ENCODE results near the gene AUTS2.
"Not testable (repeated sequence)": the region's sequence is repeated elsewhere in the genome, so short reads cannot be mapped to it uniquely, and the experiment has no call there.

Gene AUTS2

GRCh38 chr7:70781922-70782311 is 1183.6 kb downstream of the AUTS2 start:
- no peak for DNase-seq

- no peak for DNase-seq
These were observed 1184.5 kb downstream of the AUTS2 start for GRCh38 chr7:70782796-70783195.

DNA sequence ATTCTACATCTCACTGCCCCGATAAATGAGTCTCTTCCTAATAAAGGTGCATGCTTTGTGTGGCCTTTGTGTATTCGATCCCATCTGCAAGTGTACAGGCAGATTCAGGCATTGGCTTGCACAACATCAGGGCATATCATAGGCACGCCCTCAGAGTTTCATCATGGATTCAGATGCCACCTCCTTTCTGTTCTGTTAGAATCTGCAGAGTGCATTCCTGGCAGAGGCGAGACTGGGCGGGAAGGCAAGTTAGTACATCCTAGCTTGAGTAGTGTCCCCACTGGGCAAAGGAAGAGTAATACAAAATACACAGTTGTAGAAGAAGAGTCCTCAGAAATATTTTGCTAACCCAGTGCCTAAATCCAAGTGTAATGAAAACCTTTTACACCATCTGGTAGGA is 1187.2 kb downstream of the AUTS2 start:
- DNase-seq: no peak

DNA sequence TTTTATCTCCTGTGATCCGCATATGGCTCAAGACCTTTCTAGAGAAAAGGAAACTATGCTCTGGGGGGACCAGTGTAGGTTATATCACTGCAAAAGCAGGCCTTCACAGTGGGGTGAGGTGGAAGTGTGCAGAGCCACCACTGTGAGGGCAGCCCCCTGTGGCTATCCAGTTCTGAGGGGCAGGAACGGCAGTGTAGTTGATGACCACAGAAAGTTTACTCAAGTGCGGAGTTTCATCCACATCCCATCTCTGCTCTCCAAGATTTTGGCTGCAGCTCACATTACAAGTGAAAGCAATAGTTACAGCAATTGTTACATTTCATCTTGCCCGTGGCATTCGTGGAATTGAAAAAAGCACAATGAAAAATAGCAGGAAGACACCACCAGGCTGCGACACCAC is 1187.8 kb downstream of the AUTS2 start:
- DNase-seq: no peak

GRCh38 chr7:70787286-70787685 is 1189.0 kb downstream of the AUTS2 start:
- DNase-seq: no peak

DNA sequence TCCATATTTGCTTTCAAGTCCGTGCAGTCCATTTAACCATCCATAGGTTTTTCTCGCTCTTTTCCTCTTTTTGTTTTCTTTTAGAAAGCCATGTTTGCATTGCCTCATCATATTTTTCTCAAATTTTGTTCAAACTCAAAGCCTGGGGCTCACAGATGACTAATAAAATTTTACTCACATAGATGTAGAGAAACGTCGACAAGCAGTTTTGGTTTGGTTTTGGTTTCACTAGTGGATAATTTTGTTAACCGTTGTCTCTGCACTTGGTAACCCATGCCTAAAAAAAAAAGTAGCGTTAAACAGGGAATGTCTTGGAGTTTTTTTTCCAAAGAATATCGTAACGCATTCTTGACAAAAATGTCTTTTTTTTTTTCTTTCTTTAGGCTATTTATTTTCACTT is 1189.5 kb downstream of the AUTS2 start:
- no peak for DNase-seq

DNA sequence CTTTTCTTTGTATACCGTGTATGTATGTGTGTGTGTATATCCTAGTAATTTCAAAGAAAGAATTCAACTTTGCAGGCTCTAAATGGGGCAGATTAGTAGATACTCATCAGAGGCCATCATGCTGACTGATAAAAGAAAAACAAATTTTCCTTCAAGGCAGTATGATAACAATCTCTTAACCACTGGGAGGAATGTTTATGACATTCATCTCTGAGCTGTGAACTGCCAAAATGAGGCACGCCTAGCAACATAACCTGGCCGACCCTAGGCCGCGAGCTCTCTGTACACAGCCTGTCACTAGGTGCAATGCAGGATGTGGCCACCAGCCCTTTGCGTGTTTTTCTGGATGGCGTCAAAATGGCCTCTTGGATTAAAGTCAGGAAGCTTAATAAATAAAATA is 1190.0 kb downstream of the AUTS2 start:
- DNase-seq: no peak

GRCh38 chr7:70789481-70790214 is 1191.4 kb downstream of the AUTS2 start:
- DNase-seq: no peak

GRCh38 chr7:70790215-70791073 is 1192.2 kb downstream of the AUTS2 start:
- no peak for DNase-seq

GRCh38 chr7:70791341-70791740 is 1193.1 kb downstream of the AUTS2 start:
- no peak for DNase-seq

GRCh38 chr7:70793060-70793459 is 1194.8 kb downstream of the AUTS2 start:
- DNase-seq: no peak

GRCh38 chr7:70793821-70794220 is 1195.5 kb downstream of the AUTS2 start:
- DNase-seq: no peak

DNA sequence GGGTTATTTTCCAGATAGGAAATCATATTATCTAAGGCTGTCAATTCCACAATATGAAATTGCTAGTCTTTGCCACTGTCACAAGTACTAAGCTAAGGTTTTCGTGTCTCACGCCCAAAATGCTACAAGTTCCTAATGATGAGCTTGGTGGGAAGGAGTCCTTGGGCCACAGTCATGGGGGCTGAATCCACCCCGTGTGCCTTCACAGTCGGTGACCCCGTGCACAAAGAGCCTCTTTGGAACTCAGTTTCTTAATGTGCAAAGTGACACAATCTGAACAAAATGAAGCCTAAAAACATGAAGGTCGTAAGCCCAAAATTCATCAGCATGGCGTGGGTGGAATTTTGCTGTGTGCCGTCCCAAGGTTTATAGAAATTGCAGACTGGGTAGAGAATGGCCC is 1196.7 kb downstream of the AUTS2 start:
- no peak for DNase-seq

GRCh38 chr7:70795948-70796347 is 1197.7 kb downstream of the AUTS2 start:
- no peak for DNase-seq

GRCh38 chr7:70797109-70797514 is 1198.8 kb downstream of the AUTS2 start:
- DNase-seq: no peak

DNA sequence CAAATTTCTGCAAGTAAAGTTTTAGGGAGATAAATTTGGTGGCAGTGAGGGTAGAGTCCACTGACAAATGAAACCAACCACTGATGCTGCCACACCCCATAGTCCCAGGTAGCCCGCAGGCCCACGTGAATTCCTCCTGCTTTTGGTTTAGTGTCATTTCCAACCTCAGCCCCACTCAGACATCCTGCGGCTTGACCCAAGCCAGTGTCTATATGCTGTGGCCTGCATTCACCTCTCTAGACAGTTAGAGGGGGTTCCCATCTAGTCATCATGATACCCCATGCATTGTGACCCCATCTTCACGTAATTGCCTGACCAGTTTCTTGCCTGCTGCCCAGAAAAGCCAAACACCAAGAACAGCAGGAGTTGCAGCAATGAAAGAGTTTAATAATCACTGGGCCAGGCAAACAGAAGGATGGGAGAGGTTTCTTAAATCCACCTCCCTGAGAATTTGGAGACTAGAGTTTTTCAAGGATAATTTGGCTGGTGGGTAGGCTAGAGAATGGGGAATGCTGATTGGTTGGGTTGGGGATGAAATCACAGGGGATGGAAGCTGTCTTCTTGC is 1201.6 kb downstream of the AUTS2 start:
- DNase-seq: no peak

DNA sequence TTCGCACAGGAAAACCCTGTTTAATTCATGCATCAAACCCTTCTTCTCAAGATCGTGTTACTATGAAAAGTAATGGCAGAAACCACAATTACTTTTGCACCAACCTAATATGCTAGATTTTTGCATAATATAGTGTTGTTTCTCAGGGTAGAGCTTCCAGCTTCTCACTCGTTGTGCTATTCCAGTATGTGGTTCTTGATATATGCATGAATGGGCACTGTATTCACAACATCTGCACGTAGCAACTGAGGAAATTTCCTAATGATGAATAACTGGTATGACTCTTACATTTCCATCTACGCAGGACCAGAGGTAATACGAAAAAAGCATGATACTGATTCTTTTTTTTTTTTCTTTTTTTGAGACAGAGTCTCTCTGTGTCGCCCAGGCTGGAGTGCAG is 1207.1 kb downstream of the AUTS2 start:
- DNase-seq: no peak

DNA sequence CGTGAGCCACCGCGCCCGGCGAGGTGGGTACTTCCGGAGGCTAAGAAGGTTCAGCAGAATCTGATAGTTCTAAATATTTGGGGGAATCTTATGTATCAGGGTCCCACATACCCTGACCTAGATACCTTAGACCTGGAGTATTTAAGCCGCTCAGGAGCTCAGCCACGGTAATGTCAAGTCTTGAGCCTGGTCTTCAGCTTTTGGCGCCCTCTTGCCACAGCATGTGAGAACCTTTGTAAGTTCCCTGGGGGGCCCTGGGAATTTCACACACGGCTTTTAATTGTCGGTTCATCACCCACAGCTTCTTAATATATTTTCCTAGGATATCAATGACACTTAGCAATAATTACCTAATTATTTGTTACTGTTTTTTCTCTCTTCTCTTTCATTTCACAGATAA is 1209.4 kb downstream of the AUTS2 start:
- peak; percentile 55 for DNase-seq

DNA sequence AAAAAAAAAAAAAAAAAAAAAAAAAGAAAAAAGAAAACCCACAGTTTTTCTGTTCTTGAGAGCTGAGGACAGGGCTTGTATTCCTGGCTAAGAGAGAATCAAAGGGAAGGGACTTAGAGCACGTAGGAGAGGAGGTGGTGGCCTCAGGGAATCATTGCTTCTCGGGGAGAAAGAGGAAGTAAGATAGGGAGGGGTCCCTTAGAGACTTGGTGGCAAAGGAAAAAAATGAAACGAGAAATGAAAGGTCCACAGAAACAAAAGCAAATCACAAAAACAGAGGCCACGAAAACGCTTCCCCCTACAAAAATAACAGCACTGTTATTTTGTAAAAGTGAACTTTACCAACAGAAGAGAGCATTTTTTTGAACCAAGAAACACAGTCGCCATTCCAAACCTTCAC is 1210.6 kb downstream of the AUTS2 start:
- DNase-seq: no peak

DNA sequence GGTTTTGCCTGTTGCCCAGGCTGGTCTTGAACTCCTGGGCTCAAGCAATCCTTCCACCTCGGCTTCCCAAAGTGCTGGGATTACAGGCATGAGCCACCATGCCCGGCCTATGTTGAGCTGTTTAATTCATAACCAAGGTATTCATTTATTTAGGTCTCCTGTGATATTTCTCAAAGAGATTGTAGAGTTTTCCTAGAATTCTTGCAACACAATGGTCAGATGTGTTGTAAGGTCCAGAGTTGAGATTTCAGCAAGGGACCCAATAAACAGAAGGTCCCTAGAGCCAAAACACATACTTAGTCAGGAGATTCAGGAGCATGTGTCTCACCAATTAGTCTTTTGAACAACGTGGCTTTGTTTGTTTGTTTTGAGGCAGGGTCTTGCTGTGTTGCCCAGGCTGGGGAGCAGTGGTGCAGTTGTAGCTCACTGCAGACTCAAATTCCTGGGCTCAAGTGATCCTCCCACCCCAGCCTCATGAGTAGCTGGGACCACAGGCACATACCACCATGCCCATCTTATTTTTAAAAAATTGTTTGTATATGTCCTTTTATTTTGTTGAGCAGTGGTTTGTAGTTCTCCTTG is 1212.4 kb downstream of the AUTS2 start:
- DNase-seq: no peak

DNA sequence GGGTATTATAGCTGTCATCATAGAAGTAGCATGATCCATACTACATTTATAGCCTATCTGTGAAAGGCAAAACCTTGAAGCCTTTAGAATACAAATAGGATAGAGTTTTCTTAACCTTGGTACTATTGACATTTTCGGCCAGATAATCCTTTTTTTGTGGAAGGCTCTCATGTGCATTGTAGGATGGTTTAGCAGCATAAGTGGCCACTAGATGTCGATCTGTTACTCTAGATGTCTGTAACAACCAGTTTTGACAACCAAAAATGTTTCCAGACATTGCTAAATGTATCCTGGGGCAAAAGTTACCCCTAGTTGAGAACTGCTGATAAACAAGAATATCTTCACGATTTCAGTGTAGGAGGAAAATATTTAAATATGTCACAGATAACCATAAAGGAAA is 1214.2 kb downstream of the AUTS2 start:
- DNase-seq: peak; percentile 45

GRCh38 chr7:70822490-70822889 is 1224.2 kb downstream of the AUTS2 start:
- not testable (repeated sequence) for DNase-seq

DNA sequence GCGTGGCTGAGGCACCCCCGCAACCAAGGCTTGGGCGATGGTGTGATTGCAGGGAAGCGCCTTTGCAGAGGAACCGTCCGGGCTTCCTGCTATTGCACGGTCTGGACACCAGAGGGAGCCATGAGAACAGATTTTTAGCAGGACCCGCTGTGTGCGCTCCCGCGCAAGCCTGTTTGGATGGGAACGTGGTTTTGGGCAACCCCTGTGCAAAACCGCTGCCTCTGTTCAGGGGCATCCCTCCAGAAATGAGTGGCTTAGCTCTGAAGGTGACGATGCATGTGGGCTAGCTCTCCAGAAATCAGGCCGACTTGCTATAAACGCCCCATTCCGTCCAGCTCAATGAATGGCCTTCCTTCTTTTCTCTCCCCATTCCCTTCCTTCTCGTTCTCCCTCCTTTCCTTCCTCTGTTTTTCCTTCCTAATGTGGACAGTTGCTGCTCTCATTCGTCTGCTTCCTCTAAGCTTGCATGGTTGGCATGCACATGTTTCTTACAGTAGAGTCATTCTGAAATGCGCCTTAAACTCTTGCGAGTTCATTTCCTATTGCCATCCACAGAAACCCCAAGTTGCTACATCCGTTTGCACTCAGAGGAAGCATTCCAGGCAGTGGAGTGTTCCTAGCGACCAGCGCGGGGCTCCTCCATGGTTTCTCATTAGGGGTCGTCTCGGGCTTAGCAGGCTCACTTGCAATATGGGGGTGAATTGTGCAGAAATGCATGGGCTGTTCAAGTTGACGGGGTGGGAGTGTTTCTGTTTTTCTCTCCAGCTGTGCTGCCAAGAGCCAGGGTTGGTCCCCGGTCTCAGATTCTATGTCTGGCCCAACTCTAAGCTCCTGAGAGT is 1231.2 kb downstream of the AUTS2 start:
- peak; percentile 82 for DNase-seq

Data from NCI-H82 (cell line).